HepG2 (cell line): ENCODE measurements around the gene CGB8. TPM values are rescaled to one million over a fixed set of nuclear protein-coding genes. Genes with fewer than 3 reads are reported as not detected.

Source experiments
- AGO2 ChIP-seq: fragments of 200-400 bp; formaldehyde crosslinking; optimal IDR thresholded peaks from 2 replicates; pipeline ENCODE3; 2017; ENCODE audit warnings: mild to moderate bottlenecking, low read depth, low read length, moderate library complexity
- ATF7-NPFF ChIP-seq: sonication (generic); formaldehyde crosslinking; IDR thresholded peaks from 2 replicates; pipeline ENCODE4 v1.8.1; 2023; ENCODE audit warnings: mild to moderate bottlenecking, low read depth, missing genetic modification reagents, moderate library complexity
- CTCF ChIP-seq: sonication (generic); formaldehyde crosslinking; IDR thresholded peaks from 2 replicates; pipeline ENCODE4 v1.5.0; 2020; ENCODE audit warnings: mild to moderate bottlenecking, missing genetic modification reagents, moderate library complexity
- FIP1L1 ChIP-seq: fragments of 200-400 bp; formaldehyde crosslinking; IDR thresholded peaks from 2 replicates; pipeline ENCODE4 v1.6.1; 2018; ENCODE audit warnings: low read depth, mild to moderate bottlenecking, low read length, moderate library complexity, borderline replicate concordance; ENCODE audit not compliant: insufficient read depth
- GRHL1 ChIP-seq: sonication (generic); formaldehyde crosslinking; conservative IDR thresholded peaks from 2 replicates; pipeline ENCODE4 v1.8.0; 2022; ENCODE audit warnings: missing genetic modification reagents
- HIC2 ChIP-seq: sonication (generic); formaldehyde crosslinking; IDR thresholded peaks from 2 replicates; pipeline ENCODE4 v1.9.0; 2022; ENCODE audit warnings: low read depth, missing genetic modification reagents
- HIVEP1 ChIP-seq: sonication (generic); formaldehyde crosslinking; IDR thresholded peaks from 2 replicates; pipeline ENCODE4 v1.4.0; 2020; ENCODE audit warnings: mild to moderate bottlenecking, missing genetic modification reagents
- HMGXB4 ChIP-seq, 2 experiments: sonication (generic) in 1 of 2; formaldehyde crosslinking in 1 of 2; IDR thresholded peaks; 2 replicates each; pipeline versions ENCODE4 v1.4.0 to v1.6.1; 2018 to 2020; ENCODE audit warnings: missing genetic modification reagents in 2 of 2, borderline replicate concordance in 1 of 2, low read depth in 1 of 2, mild to moderate bottlenecking in 1 of 2, missing biosample characterization in 1 of 2
- KLF15 ChIP-seq: sonication (generic); formaldehyde crosslinking; IDR thresholded peaks from 2 replicates; pipeline ENCODE4 v1.8.1; 2023; ENCODE audit warnings: borderline replicate concordance, mild to moderate bottlenecking, inconsistent platforms, missing genetic modification reagents, mixed read lengths
- MIXL1 ChIP-seq: IDR thresholded peaks from 2 replicates; pipeline ENCODE4 v1.6.1; 2016
- POLR2G ChIP-seq: fragments of 200-400 bp; formaldehyde crosslinking; IDR thresholded peaks from 2 replicates; pipeline ENCODE4 v1.6.1; 2018; ENCODE audit warnings: mild to moderate bottlenecking, low read depth, low read length, moderate library complexity
- SOX5 ChIP-seq: IDR thresholded peaks from 2 replicates; pipeline ENCODE4 v1.6.1; 2016; ENCODE audit warnings: borderline replicate concordance
- THAP11 ChIP-seq: IDR thresholded peaks from 2 replicates; pipeline ENCODE4 v1.6.1; 2016; ENCODE audit warnings: missing biosample characterization, missing genetic modification reagents
- ZNF530 ChIP-seq: sonication (generic); formaldehyde crosslinking; IDR thresholded peaks from 2 replicates; pipeline ENCODE4 v1.5.0; 2020; ENCODE audit warnings: low read depth, mild to moderate bottlenecking, missing genetic modification reagents
- ZNF674 ChIP-seq: sonication (generic); formaldehyde crosslinking; IDR thresholded peaks from 2 replicates; pipeline ENCODE4 v1.5.0; 2020; ENCODE audit warnings: low read depth, mild to moderate bottlenecking, missing genetic modification reagents
- ZNF704 ChIP-seq: sonication (generic); formaldehyde crosslinking; IDR thresholded peaks from 2 replicates; pipeline ENCODE4 v1.8.1; 2023; ENCODE audit warnings: mild to moderate bottlenecking, inconsistent platforms, moderate library complexity, missing genetic modification reagents, borderline replicate concordance
- ZNF709 ChIP-seq: sonication (generic); formaldehyde crosslinking; IDR thresholded peaks from 2 replicates; pipeline ENCODE4 v1.5.0; 2020; ENCODE audit warnings: mild to moderate bottlenecking, missing genetic modification reagents
- polyA plus RNA-seq, 8 experiments: library from polyadenylated mRNA; depleted of rRNA in 3 of 8; stranded (reverse) in 7 of 8; unstranded in 1 of 8; fragments of >200 nt; fragmentation: Illumina TruSeq in 4 of 8; extraction: Trizol in 4 of 8; gene quantifications; 2 replicates each; pipeline versions ENCODE4 v1.2.1 to v1.2.3, GENCODE V29; 2011 to 2016; ENCODE audit warnings: low read depth in 4 of 8, missing spikeins in 1 of 8, mixed read lengths in 1 of 8; ENCODE audit not compliant: insufficient read depth in 1 of 8
- total RNA-seq, 5 experiments: library from RNA; depleted of rRNA; stranded (reverse); fragments of >200 nt; fragmentation: Illumina TruSeq; extraction: Trizol; gene quantifications; 2 replicates each; pipeline ENCODE4 v1.2.3, GENCODE V29; 2016; ENCODE audit warnings: low read depth in 1 of 5

CGB8 gene
- total and polyA plus RNA-seq, 2 of the 13 experiments (the other 11 are each of a cell fraction or from before 2014, with no cell fraction given) = not detected

GRCh38 chr19:49017666-49018351, 31.1 kb downstream of the CGB8 start (continued):
- TF ChIP-seq MIXL1 (CRISPR knock-in tag) (no peak), ZNF709 (CRISPR knock-in tag) (peak; percentile 36; the same call in 1 of the 2 replicates), ATF7-NPFF (CRISPR knock-in tag) (no peak), ZNF674 (CRISPR knock-in tag) (no peak), HIC2 (CRISPR knock-in tag) (no peak), ZNF530 (no peak), HMGXB4 (CRISPR knock-in tag; IDR thresholded peaks at IDR 0.05; ENCODE audit: borderline replicate concordance in 1 of 2, low read depth in 1 of 2) (peak in 1 of 2 experiments; percentile 43; a peak in 1 of 4 replicates), FIP1L1 (no peak), KLF15 (CRISPR knock-in tag) (no peak), GRHL1 (CRISPR knock-in tag) (no peak), AGO2 (peak; percentile 94), THAP11 (no peak), SOX5 (CRISPR knock-in tag) (no peak), POLR2G (peak; percentile 53; the same call in 1 of the 2 replicates), ZNF704 (no peak), CTCF (CRISPR knock-in tag) (peak; percentile 57), HIVEP1 (CRISPR knock-in tag) (no peak)
